Loucy (cell line): ENCODE data around the gene AUH.

Experiments used
- H2AFZ ChIP-seq: fragments of 200-600 bp; sonication (generic); 2 replicates; pipeline ENCODE4 v1.6.0; 2016; ENCODE audit warnings: antibody characterized with exemption, mild to moderate bottlenecking, low read length, moderate library complexity
- H3F3A ChIP-seq: fragments of 200-600 bp; 2 replicates; pipeline ENCODE4 v1.6.0; 2016; ENCODE audit warnings: antibody characterized with exemption, low read depth, mild to moderate bottlenecking
- H3K27me3 ChIP-seq: fragments of 200-600 bp; sonication (generic); 2 replicates; pipeline ENCODE4 v1.6.1; 2014; ENCODE audit warnings: low read length, mild to moderate bottlenecking; ENCODE audit not compliant: insufficient read depth, poor library complexity, severe bottlenecking
- H3K36me3 ChIP-seq: fragments of 200-600 bp; sonication (generic); 2 replicates; pipeline ENCODE4 v1.6.1; 2016; ENCODE audit warnings: low read length; ENCODE audit not compliant: insufficient read depth
- H3K4me1 ChIP-seq: fragments of 200-600 bp; sonication (generic); 2 replicates; pipeline ENCODE4 v1.5.1; 2014; ENCODE audit warnings: low read length, mild to moderate bottlenecking; ENCODE audit not compliant: insufficient read depth, poor library complexity, severe bottlenecking
- H3K4me2 ChIP-seq: fragments of 200-600 bp; sonication (generic); 2 replicates; pipeline ENCODE4 v1.6.0; 2014; ENCODE audit warnings: antibody characterized with exemption, low read length, low read depth, mild to moderate bottlenecking; ENCODE audit not compliant: poor library complexity, severe bottlenecking
- H3K4me3 ChIP-seq: fragments of 200-600 bp; sonication (generic); 2 replicates; pipeline ENCODE4 v1.5.1; 2014; ENCODE audit warnings: low read length, mild to moderate bottlenecking, mixed read lengths; ENCODE audit not compliant: poor library complexity, severe bottlenecking
- H3K79me2 ChIP-seq: fragments of 200-600 bp; sonication (generic); 2 replicates; pipeline ENCODE4 v1.6.1; 2014; ENCODE audit warnings: low read length; ENCODE audit not compliant: insufficient read depth
- H3K9ac ChIP-seq: fragments of 200-600 bp; sonication (generic); 2 replicates; pipeline ENCODE4 v1.6.0; 2014; ENCODE audit warnings: mild to moderate bottlenecking, low read depth, low read length, moderate library complexity; ENCODE audit not compliant: poor library complexity, severe bottlenecking
- H3K9me2 ChIP-seq: fragments of 200-600 bp; sonication (generic); replicated peaks from 2 replicates; pipeline ENCODE4 v1.6.1; 2016; ENCODE audit warnings: low read depth, low read length, mixed read lengths
- H3K9me3 ChIP-seq: fragments of 200-600 bp; sonication (generic); 2 replicates; pipeline ENCODE4 v1.6.1; 2014; ENCODE audit warnings: mild to moderate bottlenecking, antibody characterized with exemption, low read length, low read depth; ENCODE audit not compliant: insufficient read depth
- H4K20me1 ChIP-seq: fragments of 200-600 bp; sonication (generic); 2 replicates; pipeline ENCODE4 v1.6.0; 2014; ENCODE audit warnings: antibody characterized with exemption, low read length, mild to moderate bottlenecking; ENCODE audit not compliant: insufficient read depth, poor library complexity, severe bottlenecking
- CTCF ChIP-seq: fragments of 200-600 bp; sonication (generic); conservative IDR thresholded peaks from 2 replicates; pipeline ENCODE4 v1.5.1; 2014; ENCODE audit warnings: mild to moderate bottlenecking, antibody characterized with exemption, low read length
- EZH2phosphoT487 ChIP-seq: fragments of 200-600 bp; IDR thresholded peaks from 2 replicates; pipeline ENCODE4 v1.6.1; 2018; ENCODE audit warnings: antibody characterized with exemption, mild to moderate bottlenecking, moderate library complexity, borderline replicate concordance

AUH gene

DNA sequence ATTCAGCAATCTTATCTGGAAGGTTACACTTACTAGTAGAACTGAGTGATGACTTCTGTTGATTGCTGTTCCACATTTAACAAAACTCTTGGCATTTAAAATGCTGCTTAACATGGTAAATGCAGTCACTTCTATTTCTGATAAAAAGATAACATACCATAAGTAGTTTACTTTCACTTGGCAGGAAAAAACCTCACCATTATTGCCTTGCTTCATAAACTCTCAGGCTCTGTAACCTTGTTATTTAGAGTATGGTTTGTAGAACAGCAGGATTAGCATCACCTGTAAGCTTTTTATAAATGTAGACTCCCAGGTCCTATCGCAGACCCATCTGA, 55.5 kb downstream of the AUH start:
- no peak overlapping the region for H3K9ac ChIP-seq
- H2AFZ ChIP-seq = no peak overlapping the region
- no peaks in the 10 kb centered on the region for H4K20me1 ChIP-seq
- H3K9me3 ChIP-seq = no peaks in the 10 kb centered on the region
- no peaks in the 10 kb centered on the region for H3K9me2 ChIP-seq
- H3K27me3 ChIP-seq = no peaks in the 10 kb centered on the region
- peaks cover 12% of the 10 kb centered on the region; the same call in 1 of the 2 replicates for H3K36me3 ChIP-seq
- H3K4me2 ChIP-seq = no peak overlapping the region
- H3K4me3 ChIP-seq = no peak overlapping the region
- H3F3A ChIP-seq = no peaks in the 10 kb centered on the region
- peaks cover 8% of the 10 kb centered on the region; the same call in 1 of the 2 replicates for H3K79me2 ChIP-seq
- TF ChIP-seq CTCF (no peak), EZH2phosphoT487 (no peak)
- H3K4me1 ChIP-seq = peaks cover 30% of the 10 kb centered on the region

- Histone ChIP-seq H3F3A (no peaks in the 10 kb centered on the region), H3K4me3 (no peak overlapping the region), H3K79me2 (peaks cover 8% of the 10 kb centered on the region; the same call in 1 of the 2 replicates), H2AFZ (no peak overlapping the region), H3K9me2 (no peaks in the 10 kb centered on the region), H3K9ac (no peak overlapping the region), H3K4me2 (no peak overlapping the region), H3K4me1 (peaks cover 30% of the 10 kb centered on the region), H4K20me1 (no peaks in the 10 kb centered on the region), H3K27me3 (no peaks in the 10 kb centered on the region), H3K9me3 (no peaks in the 10 kb centered on the region), H3K36me3 (peaks cover 13% of the 10 kb centered on the region; the same call in 1 of the 2 replicates)
- no peak for TF ChIP-seq CTCF
- TF ChIP-seq EZH2phosphoT487 = no peak
Measured at GRCh38 chr9:91305596-91306295, 56.0 kb downstream of the AUH start.

DNA sequence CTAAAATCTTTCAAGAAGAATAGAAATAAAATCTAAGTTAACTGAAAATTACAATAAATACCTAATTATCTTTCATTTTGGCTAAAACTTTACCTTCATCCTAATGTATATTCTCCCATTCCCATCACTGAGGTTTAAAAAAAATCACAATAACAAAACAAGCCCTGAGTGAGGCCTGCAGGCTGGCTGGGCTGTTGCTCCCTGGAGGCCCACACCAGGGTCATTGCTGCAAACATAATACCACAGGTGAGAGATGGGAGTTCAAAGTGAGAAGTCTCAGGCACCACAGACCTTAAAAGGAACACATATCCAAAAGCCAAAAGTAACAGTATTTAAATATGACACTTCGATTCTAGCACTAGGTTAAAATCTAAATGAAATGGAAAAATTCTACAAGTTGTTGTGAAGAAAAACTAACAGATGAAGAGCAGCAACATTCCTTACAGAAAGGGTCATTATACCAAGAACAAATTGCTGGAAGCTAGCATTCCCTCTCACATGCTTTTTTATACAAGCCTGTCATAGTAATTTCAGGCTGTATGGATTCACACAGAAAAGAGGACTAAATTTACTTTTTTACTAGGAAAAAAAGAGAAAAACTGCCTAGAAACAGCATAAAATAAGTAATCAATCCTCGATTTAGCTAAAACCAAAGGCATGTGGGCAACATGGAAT, 57.8 kb downstream of the AUH start:
- peaks cover 15% of the 10 kb centered on the region; the same call in 1 of the 2 replicates for H3K79me2 ChIP-seq
- no peaks in the 10 kb centered on the region for H3K27me3 ChIP-seq
- no peaks in the 10 kb centered on the region for H4K20me1 ChIP-seq
- peaks cover 30% of the 10 kb centered on the region for H3K4me1 ChIP-seq
- no peaks in the 10 kb centered on the region for H3K9me2 ChIP-seq
- H3K4me2 ChIP-seq = no peak overlapping the region
- no peaks in the 10 kb centered on the region for H3K9me3 ChIP-seq
- no peak overlapping the region for H3K4me3 ChIP-seq
- TF ChIP-seq CTCF = no peak
- no peak for TF ChIP-seq EZH2phosphoT487
- H3K9ac ChIP-seq = no peak overlapping the region
- H2AFZ ChIP-seq = no peak overlapping the region
- peaks cover 10% of the 10 kb centered on the region; the same call in 1 of the 2 replicates for H3K36me3 ChIP-seq
- no peaks in the 10 kb centered on the region for H3F3A ChIP-seq
